HT1080 (cell line): ENCODE results near the gene BOLL. TPM values are rescaled to one million over a fixed set of nuclear protein-coding genes. Genes with fewer than 3 reads are reported as not detected.
"Not testable (repeated sequence)": the region's sequence is repeated elsewhere in the genome, so short reads cannot be mapped to it uniquely, and the experiment has no call there.

Experiments
- DNase-seq: peaks from one replicate; pipeline ENCODE4 v3.0.0-alpha.2; 2015; ENCODE audit warnings: low read depth
- total RNA-seq: library from RNA; depleted of rRNA; stranded (reverse); fragments of >200 nt; shearing (Covaris generic); gene quantifications from 2 replicates; pipeline ENCODE4 v1.2.3, GENCODE V29; 2014

BOLL gene
- total RNA-seq, 1 experiment from 2014 or later: not detected

GRCh38 chr2:197799068-197799467 lies 13.9 kb upstream of the BOLL start:
- DNase-seq: no peak

GRCh38 chr2:197798187-197798586 lies 13.1 kb upstream of the BOLL start:
- DNase-seq: no peak

- DNase-seq: no peak
These were observed 10.2 kb upstream of the BOLL start for GRCh38 chr2:197795277-197795676.

- no peak for DNase-seq
These were observed 8.3 kb upstream of the BOLL start for GRCh38 chr2:197793456-197793855.

- no peak for DNase-seq
These were observed 1.1 kb upstream of the BOLL start for GRCh38 chr2:197786010-197786877.

GRCh38 chr2:197782126-197782525 lies 3.0 kb downstream of the BOLL start:
- DNase-seq: no peak

GRCh38 chr2:197779261-197779660 lies 5.9 kb downstream of the BOLL start:
- no peak for DNase-seq

- peak; percentile 23 for DNase-seq
These were observed 7.2 kb downstream of the BOLL start for GRCh38 chr2:197777823-197778407.

GRCh38 chr2:197760293-197760657 lies 24.8 kb downstream of the BOLL start:
- DNase-seq: no peak

- no peak for DNase-seq
These were observed 25.4 kb downstream of the BOLL start for GRCh38 chr2:197759625-197760292.

GRCh38 chr2:197759013-197759412 lies 26.1 kb downstream of the BOLL start:
- no peak for DNase-seq

- DNase-seq: no peak
These were observed 44.9 kb downstream of the BOLL start for GRCh38 chr2:197740200-197740599.

GRCh38 chr2:197728555-197729544 lies 56.3 kb downstream of the BOLL start:
- not testable (repeated sequence) for DNase-seq

GRCh38 chr2:197727011-197727410 lies 58.1 kb downstream of the BOLL start:
- no peak for DNase-seq

GRCh38 chr2:197717863-197718262 lies 67.3 kb downstream of the BOLL start:
- DNase-seq: no peak

- no peak for DNase-seq
These were observed 71.8 kb downstream of the BOLL start for GRCh38 chr2:197713271-197713670.

- peak; percentile 31 for DNase-seq
These were observed 73.5 kb downstream of the BOLL start for GRCh38 chr2:197711578-197711977.

- no peak for DNase-seq
These were observed 74.6 kb downstream of the BOLL start for GRCh38 chr2:197710424-197711042.

- not testable (repeated sequence) for DNase-seq
These were observed 76.0 kb downstream of the BOLL start for GRCh38 chr2:197709140-197709539.

- peak; percentile 57 for DNase-seq
These were observed 76.8 kb downstream of the BOLL start for GRCh38 chr2:197708331-197708730.
